Non-pigmented ciliary epithelial cell (primary cell): ENCODE results near the gene SH3GLB1.

Experiments
- DNase-seq: peaks from one replicate; pipeline ENCODE4 v3.0.0-alpha.2; 2010; ENCODE audit warnings: low read depth

Gene SH3GLB1

GRCh38 chr1:86733340-86733739 is 29.0 kb downstream of the SH3GLB1 start:
- no peak for DNase-seq

- DNase-seq: no peak
These were observed 35.5 kb downstream of the SH3GLB1 start for GRCh38 chr1:86739648-86740509.

GRCh38 chr1:86741947-86742572 is 37.7 kb downstream of the SH3GLB1 start:
- DNase-seq: no peak

- no peak for DNase-seq
These were observed 42.9 kb downstream of the SH3GLB1 start for GRCh38 chr1:86747304-86747703.

- DNase-seq: no peak
These were observed 44.4 kb downstream of the SH3GLB1 start for GRCh38 chr1:86748622-86749373.

- no peak for DNase-seq
These were observed 45.7 kb downstream of the SH3GLB1 start for GRCh38 chr1:86750076-86750475.

- DNase-seq: no peak
These were observed 46.2 kb downstream of the SH3GLB1 start for GRCh38 chr1:86750530-86750929.

GRCh38 chr1:86751923-86752322 is 47.5 kb downstream of the SH3GLB1 start:
- DNase-seq: no peak

GRCh38 chr1:86753700-86754099 is 49.3 kb downstream of the SH3GLB1 start:
- no peak for DNase-seq

GRCh38 chr1:86754265-86754974 is 50.0 kb downstream of the SH3GLB1 start:
- no peak for DNase-seq

GRCh38 chr1:86756062-86756406 is 51.7 kb downstream of the SH3GLB1 start:
- DNase-seq: no peak

GRCh38 chr1:86757272-86757984 is 53.1 kb downstream of the SH3GLB1 start:
- no peak for DNase-seq

- no peak for DNase-seq
These were observed 54.2 kb downstream of the SH3GLB1 start for GRCh38 chr1:86758570-86758969.

GRCh38 chr1:86760199-86760598 is 55.8 kb downstream of the SH3GLB1 start:
- DNase-seq: no peak

GRCh38 chr1:86762336-86762735 is 58.0 kb downstream of the SH3GLB1 start:
- no peak for DNase-seq

- DNase-seq: no peak
These were observed 60.1 kb downstream of the SH3GLB1 start for GRCh38 chr1:86764523-86764922.

GRCh38 chr1:86765073-86765472 is 60.7 kb downstream of the SH3GLB1 start:
- DNase-seq: no peak

- DNase-seq: no peak
These were observed 61.3 kb downstream of the SH3GLB1 start for GRCh38 chr1:86765674-86766073.

- no peak for DNase-seq
These were observed 64.2 kb downstream of the SH3GLB1 start for GRCh38 chr1:86768554-86768953.

GRCh38 chr1:86769065-86769464 is 64.7 kb downstream of the SH3GLB1 start:
- no peak for DNase-seq
